HG02870 (cell line): Measurements from ENCODE around the gene SRRM3.
A peak's percentile ranks its signal among the peaks of the same experiment; 100 is the strongest.
"Not testable (repeated sequence)": the region's sequence is repeated elsewhere in the genome, so short reads cannot be mapped to it uniquely, and the experiment has no call there.

Source experiments
- ATAC-seq: cut with Tn5 transposase; IDR thresholded peaks from one replicate; pipeline ENCODE4 v1.9.1; 2021; ENCODE audit warnings: mild to moderate bottlenecking, moderate library complexity; ENCODE audit not compliant: unreplicated experiment

Gene SRRM3

DNA sequence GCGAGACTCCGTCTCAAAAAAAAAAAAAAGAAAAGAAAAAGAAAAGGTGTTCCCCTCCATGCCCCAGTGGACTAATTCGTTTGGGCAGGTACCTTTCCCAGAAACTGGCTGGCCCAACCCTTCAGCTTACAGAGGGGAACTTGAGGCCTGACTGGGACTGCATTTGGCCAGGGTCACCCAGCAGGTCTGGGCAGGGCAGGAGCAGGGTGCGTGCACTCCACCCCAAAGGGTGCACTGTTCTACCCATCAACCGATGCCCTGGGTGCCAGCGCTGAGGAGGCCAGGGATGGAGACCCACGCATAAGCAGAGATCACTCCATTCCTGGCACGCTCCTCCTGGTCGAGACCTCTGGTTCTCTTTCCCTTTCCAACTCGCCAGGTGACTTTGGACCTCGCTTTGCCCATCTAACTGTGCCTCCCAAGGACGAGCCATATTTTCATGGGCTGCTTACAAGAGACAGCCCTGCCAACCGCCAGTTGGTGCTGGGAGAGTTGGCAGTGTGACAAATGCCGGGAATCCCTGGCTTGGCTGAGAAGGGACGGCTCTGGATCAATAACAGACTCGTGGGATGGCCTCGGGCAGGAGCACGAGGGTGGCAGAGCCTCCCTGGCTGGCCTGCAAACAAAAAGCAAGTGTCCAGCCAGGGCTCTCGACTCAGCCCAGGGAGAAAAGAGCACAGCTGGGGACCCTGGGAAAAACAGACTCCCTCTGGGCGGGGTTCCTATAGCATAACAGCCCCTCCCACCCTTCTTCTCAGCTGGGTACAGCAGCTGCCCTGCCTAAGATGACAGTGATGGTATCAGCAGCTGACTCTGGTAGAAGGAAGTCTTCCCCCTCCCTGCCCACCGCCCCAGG is 108.6 kb downstream of the SRRM3 start:
- ATAC-seq = no peak

DNA sequence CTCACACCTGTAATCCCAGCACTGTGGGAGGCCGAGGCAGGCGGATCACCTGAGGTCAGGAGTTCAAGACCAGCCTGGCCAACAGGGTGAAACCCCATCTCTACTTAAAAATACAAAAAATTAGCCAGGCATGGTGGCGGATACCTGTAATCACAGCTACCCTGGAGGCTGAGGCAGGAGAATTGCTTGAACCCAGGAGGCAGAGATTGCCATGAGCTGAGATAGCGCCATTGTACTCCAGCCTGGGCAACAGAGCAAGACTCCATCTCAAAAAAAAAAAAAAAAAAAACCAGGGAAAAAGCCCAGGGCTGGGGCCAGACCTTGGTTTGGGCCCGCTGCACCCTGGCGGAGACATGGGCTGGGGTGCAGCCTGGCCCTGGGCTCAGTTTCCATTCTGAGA is 110.1 kb downstream of the SRRM3 start:
- not testable (repeated sequence) for ATAC-seq

- peak; percentile 34 for ATAC-seq
Measured at GRCh38 chr7:76314042-76314721, 112.5 kb downstream of the SRRM3 start.

DNA sequence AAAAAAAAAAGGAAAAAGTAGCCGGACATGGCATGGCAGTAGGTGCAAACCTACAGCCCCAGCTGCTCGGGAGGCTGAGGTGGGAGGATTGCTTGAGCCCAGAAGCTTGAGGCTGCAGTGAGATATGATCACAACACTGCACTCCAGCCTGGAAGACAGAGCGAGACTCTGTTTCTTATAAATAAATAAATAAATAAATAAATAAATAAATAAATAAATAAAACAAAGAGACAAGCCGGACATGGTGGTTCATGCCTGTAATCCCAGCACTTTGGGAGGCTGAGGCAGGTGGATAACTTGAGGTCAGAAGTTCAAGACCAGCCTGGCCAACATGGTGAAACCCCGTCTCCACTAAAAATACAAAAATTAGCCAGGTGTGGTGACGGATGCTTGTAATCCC is 113.0 kb downstream of the SRRM3 start:
- ATAC-seq = not testable (repeated sequence)

DNA sequence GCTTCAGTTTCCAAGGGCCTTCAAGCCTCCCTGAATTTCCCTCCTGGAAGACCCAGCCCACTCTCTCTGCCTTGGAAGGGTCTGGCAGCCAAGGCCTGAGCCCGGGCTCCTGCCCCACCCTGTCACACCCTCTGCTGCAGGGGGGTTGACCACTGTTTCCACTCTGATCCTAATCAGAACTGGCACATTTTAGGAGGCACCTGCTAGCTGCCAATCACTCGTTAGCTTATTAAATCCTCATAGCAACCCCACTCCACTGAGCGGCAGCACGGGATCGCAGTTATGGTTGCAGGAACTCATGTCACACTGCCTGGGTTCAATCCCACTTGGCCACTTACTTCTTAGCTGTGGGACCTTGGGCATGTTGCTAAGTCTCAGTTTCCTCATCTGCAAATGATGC is 113.7 kb downstream of the SRRM3 start:
- ATAC-seq = no peak

GRCh38 chr7:76316984-76317781 is 115.5 kb downstream of the SRRM3 start:
- ATAC-seq = no peak

GRCh38 chr7:76317782-76318487 is 116.2 kb downstream of the SRRM3 start:
- ATAC-seq = peak; percentile 77

DNA sequence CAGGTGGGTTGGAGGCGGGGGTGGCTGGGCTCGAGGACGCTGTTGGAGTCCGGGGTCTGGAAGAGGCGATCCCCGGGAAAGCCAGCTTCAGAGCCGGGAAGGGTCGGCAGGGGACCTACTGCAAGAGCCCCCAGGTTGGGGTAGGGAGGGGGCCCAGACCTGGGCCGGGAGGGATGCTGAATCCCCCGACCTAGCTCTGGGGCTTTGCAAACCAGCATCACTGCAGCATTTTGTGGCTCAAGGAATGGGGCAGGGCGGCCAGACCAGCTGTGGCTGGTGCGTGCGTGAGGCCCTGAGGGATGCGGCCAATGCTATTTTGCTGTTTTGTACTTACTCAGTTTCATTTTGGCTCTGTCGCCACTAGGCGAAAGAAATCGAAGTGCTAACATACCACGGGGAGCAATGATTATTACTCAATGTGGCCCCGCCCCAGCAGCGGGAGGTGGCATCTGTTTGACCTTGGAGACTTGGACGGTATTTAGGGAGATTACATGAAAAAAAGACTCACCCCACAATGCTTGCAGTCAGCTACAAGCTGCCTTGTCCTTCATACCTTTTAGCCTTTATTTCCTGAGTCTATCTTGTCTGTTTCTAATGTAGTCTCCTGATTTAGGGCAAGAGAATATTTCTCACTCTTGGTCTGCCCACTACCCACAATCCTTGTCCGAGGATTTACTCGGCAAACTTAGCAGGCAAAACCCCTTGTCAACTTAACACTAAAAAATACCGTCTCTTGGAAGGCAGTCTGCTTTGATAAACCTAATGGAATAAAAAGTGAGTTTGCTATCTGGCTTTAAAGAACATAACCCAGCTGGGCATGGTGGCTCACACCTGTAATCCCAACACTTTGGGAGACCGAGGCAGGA is 117.0 kb downstream of the SRRM3 start:
- peak; percentile 39 for ATAC-seq

GRCh38 chr7:76325092-76325491 is 123.4 kb downstream of the SRRM3 start:
- no peak for ATAC-seq

GRCh38 chr7:76325811-76326210 is 124.1 kb downstream of the SRRM3 start:
- ATAC-seq = no peak

GRCh38 chr7:76326646-76327233 is 125.0 kb downstream of the SRRM3 start:
- ATAC-seq = no peak

DNA sequence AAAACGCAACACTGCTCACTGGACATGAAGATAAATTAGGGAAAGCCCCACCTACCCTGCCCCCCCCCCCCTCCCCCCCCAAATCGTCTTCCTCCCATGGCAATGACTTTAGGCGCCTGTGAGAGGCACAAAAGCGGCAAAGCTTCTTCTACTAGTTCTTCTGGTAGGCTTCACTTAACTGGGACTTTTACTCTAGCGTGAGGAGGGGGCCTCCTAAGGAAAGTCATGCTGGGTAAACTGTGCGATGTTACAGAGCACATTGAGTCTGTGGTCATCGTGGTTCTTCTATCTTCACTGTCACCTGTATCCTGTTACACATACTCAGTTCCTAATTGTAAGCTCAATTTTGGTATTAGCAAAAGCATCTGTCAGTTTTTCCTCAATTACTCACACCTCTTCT is 125.9 kb downstream of the SRRM3 start:
- ATAC-seq = no peak

GRCh38 chr7:76328389-76328788 is 126.7 kb downstream of the SRRM3 start:
- no peak for ATAC-seq

DNA sequence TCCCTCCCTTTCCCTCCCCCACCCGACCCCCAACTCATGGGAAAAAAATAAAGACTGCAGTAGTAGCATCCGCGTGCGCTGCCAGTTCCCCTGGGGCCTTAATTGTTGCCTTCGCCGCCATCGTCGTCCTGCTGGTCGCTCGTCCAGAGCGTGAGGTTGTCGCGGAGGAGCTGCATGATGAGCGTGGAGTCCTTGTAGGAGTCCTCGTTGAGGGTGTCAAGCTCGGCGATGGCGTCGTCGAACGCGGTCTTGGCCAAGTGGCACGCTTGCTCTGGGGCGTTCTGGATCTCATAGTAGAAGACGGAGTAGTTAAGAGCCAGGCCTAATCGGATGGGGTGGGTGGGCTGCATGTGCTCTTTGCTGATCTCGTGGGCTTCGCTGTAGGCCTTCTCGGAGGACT is 127.8 kb downstream of the SRRM3 start:
- no peak for ATAC-seq

- ATAC-seq = no peak
Measured at GRCh38 chr7:76330261-76330660, 128.6 kb downstream of the SRRM3 start.

DNA sequence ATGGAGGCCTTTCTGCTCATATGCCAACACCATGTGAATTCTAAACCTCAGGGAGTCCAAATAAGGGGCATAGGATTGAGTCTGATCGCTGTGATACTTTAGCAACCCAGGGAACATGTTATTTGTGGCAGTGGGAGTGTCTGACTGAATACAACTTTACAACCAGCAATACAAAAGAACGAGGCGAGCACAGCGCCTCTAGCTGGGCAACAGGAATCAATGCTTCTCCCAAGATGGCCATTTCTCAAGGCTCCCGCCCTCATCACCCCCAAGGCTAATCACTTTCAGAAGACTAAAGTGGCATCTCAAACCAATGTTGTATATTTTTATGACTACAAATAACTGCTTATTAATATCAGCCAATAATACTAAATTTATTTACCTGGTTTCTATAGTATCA is 129.0 kb downstream of the SRRM3 start:
- no peak for ATAC-seq

GRCh38 chr7:76332078-76332477 is 130.4 kb downstream of the SRRM3 start:
- no peak for ATAC-seq

DNA sequence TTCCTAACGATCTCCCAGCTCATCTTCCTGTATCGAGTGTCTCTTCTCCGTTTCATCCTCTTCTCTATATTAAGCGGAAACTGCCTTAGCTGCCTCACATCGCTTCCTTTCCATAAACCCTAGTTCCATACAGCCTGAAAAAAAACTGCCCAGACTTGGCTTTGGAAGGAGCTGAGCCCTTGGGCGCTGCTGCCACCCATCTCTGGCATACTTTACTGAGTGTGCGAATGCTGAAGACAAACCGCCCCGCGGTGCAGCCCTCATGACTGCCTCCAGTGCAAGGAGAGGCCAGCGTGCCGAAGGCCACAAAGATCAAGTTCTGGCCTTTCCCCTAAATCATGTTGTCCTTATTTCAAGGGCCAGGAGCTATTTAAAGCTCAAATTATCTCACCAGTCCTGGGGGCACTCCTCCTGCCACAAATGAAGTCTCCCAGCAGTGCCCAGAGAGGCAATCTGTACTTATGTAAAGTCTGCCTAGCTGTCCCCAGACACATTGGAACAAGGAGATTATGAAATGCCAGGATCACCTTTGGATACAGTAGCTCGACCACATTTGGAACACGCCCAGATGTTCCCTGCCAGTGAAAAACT is 131.9 kb downstream of the SRRM3 start:
- no peak for ATAC-seq

GRCh38 chr7:76334320-76334967 is 132.7 kb downstream of the SRRM3 start:
- ATAC-seq = no peak
